ENCODE results near the gene THYN1.

- no peak for TF ChIP-seq GATA2 (IDR thresholded peaks at IDR 0.05; ENCODE audit: low read depth, low read length)
- TF ChIP-seq GATA3 (IDR thresholded peaks at IDR 0.05; ENCODE audit: low read depth, low read length) = no peak
Measured at GRCh38 chr11:134248910-134249480, 4.2 kb downstream of the THYN1 start.
